ENCODE data around the gene HOXD1.

Gene HOXD1

DNA sequence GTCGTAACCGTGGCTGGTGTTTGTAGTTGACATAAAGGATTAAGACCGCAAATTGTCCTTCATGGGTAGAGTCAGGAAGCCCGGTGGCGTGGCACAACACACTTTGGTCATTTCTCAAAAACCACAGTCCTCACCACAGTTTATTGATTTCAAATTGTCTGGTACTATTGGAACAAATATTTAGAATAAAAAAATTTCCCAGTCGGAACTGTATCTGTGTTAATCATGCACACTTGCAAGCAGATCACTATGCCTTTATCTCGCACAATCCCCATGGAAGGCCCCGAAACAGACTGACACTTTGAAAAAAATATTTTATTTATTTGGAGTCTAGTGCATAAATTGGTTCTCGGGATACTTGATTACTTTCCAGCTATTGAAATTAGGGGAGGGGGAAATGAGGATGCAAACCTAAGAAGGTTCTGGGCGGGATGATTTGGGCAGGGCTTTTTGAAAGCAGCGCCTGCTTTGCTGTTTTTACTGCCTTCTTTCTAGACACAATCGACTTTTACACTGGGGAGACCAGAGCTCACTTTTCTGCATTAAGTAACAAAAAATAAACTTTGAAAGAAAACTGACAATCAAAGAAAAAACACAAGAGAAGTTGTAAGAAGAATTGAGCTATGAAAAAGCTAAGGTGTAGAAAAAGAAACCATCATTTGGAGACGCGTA lies 15.4 kb upstream of the HOXD1 start:
- Histone ChIP-seq H3K4ac (ENCODE audit: low read depth in 1 of 2, low read length in 2 of 2) (no peak overlapping the region), H3K36me3 (ENCODE audit: control insufficient read depth in 1 of 2, insufficient read depth in 2 of 2, low read depth in 1 of 2, low read length in 2 of 2) (no peaks in the 10 kb centered on the region), H3K27ac (ENCODE audit: low read length, poor library complexity, severe bottlenecking) (no peak overlapping the region), H3K79me1 (replicated peaks; ENCODE audit: low read length, poor library complexity, severe bottlenecking) (no peaks in the 10 kb centered on the region), H3K9me3 (ENCODE audit: control insufficient read depth, low read length) (no peaks in the 10 kb centered on the region), H2BK12ac (ENCODE audit: low read length in 2 of 2) (no peak overlapping the region), H3K14ac (ENCODE audit: low read length in 2 of 2) (no peak overlapping the region), H2AK5ac (ENCODE audit: low read length, severe bottlenecking) (no peak overlapping the region), H2BK5ac (ENCODE audit: low read depth, low read length, poor library complexity, severe bottlenecking) (no peak overlapping the region), H2BK120ac (ENCODE audit: low read depth, low read length) (no peak overlapping the region), H2AFZ (ENCODE audit: low read depth, low read length) (no peak overlapping the region), H3K4me3 (ENCODE audit: insufficient read depth in 1 of 2, low read depth in 1 of 2, low read length in 2 of 2) (no peak overlapping the region), H3K4me2 (ENCODE audit: low read length, poor library complexity, severe bottlenecking) (no peak overlapping the region), H3K23ac (ENCODE audit: low read length in 2 of 2) (no peak overlapping the region), H2BK15ac (ENCODE audit: low read depth, poor library complexity, severe bottlenecking) (no peak overlapping the region), H4K8ac (ENCODE audit: low read length) (no peak overlapping the region), H3K4me1 (ENCODE audit: control insufficient read depth, insufficient read depth, low read depth, low read length) (peaks cover 23% of the 10 kb centered on the region), H3K27me3 (ENCODE audit: control insufficient read depth in 1 of 2, insufficient read depth in 1 of 2, low read length in 2 of 2) (peaks cover 7 to 88% of the 10 kb centered on the region in 2 experiments), H3K18ac (ENCODE audit: low read depth in 1 of 2, low read length in 2 of 2) (no peak overlapping the region), H3K9ac (ENCODE audit: low read length) (no peak overlapping the region), H4K91ac (ENCODE audit: low read length) (no peak overlapping the region)
- DNase-seq, result no peak
- WGBS, result 19% methylated on average over 6 of the region's 14 CpGs

DNA sequence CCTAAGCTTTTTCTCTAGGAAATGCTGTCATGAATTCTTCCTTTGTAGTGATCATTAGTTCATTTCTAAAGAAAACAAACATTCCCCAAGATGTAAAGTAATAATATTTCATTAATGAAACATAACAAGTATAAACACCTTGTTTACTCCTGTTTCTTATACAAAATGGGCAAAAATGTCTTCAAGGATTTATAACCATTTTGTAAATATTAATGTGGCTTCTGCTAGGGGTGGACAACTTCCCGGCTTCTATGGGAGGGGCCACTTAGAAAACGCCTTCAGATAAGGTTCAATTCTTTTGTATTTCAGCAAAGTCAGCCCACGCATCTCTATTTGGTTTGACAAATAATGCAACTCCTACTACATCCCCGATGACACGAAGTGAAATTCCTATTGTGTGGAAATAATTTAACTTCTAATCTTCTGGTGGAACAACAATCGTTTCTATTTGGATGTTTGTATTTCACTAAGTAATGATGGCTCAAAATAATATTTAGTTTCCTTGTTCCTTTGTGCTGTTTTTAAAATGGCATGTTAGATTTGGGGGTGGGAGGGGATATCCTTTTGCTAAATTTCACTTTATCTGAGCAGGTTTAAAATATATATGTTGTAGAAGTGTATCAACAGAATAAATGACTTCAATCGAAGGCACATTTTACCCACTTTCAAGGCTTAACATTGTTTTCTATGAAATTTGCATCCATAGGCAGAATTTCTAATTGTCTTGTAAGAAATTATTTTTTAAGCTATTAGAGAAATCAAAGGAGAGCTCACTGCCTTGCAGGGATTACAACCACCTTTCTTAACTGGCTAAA lies 14.7 kb upstream of the HOXD1 start:
- H2BK120ac ChIP-seq (ENCODE audit: low read depth, low read length), result no peak overlapping the region
- no peak overlapping the region for H2BK15ac ChIP-seq (ENCODE audit: low read depth, poor library complexity, severe bottlenecking)
- H2AK5ac ChIP-seq (ENCODE audit: low read length, severe bottlenecking), result no peak overlapping the region
- no peak overlapping the region for H2BK5ac ChIP-seq (ENCODE audit: low read depth, low read length, poor library complexity, severe bottlenecking)
- no peak overlapping the region for H3K27ac ChIP-seq (ENCODE audit: low read length, poor library complexity, severe bottlenecking)
- no peak overlapping the region for H4K91ac ChIP-seq (ENCODE audit: low read length)
- no peak overlapping the region for H3K4ac ChIP-seq (ENCODE audit: low read depth in 1 of 2, low read length in 2 of 2)
- no peak overlapping the region for H3K4me2 ChIP-seq (ENCODE audit: low read length, poor library complexity, severe bottlenecking)
- no peaks in the 10 kb centered on the region for H3K9me3 ChIP-seq (ENCODE audit: control insufficient read depth, low read length)
- H3K27me3 ChIP-seq (ENCODE audit: control insufficient read depth in 1 of 2, insufficient read depth in 1 of 2, low read length in 2 of 2), result peaks cover 7 to 93% of the 10 kb centered on the region in 2 experiments
- no peak overlapping the region for H3K23ac ChIP-seq (ENCODE audit: low read length in 2 of 2)
- H3K79me1 ChIP-seq (replicated peaks; ENCODE audit: low read length, poor library complexity, severe bottlenecking), result no peaks in the 10 kb centered on the region
- H3K18ac ChIP-seq (ENCODE audit: low read depth in 1 of 2, low read length in 2 of 2), result no peak overlapping the region
- H3K9ac ChIP-seq (ENCODE audit: low read length), result peak overlapping the region; percentile 63
- peak overlapping the region in 1 of 2 experiments; percentile 55 for H3K4me3 ChIP-seq (ENCODE audit: insufficient read depth in 1 of 2, low read depth in 1 of 2, low read length in 2 of 2)
- peaks cover 0 to 2% of the 10 kb centered on the region in 2 experiments for H3K36me3 ChIP-seq (ENCODE audit: control insufficient read depth in 1 of 2, insufficient read depth in 2 of 2, low read depth in 1 of 2, low read length in 2 of 2)
- peaks cover 29% of the 10 kb centered on the region for H3K4me1 ChIP-seq (ENCODE audit: control insufficient read depth, insufficient read depth, low read depth, low read length)
- H2BK12ac ChIP-seq (ENCODE audit: low read length in 2 of 2), result no peak overlapping the region
- H2AFZ ChIP-seq (ENCODE audit: low read depth, low read length), result no peak overlapping the region
- 7% methylated on average over 2 of the region's 7 CpGs for WGBS
- no peak overlapping the region for H3K14ac ChIP-seq (ENCODE audit: low read length in 2 of 2)
- DNase-seq, result no peak
- no peak overlapping the region for H4K8ac ChIP-seq (ENCODE audit: low read length)

DNA sequence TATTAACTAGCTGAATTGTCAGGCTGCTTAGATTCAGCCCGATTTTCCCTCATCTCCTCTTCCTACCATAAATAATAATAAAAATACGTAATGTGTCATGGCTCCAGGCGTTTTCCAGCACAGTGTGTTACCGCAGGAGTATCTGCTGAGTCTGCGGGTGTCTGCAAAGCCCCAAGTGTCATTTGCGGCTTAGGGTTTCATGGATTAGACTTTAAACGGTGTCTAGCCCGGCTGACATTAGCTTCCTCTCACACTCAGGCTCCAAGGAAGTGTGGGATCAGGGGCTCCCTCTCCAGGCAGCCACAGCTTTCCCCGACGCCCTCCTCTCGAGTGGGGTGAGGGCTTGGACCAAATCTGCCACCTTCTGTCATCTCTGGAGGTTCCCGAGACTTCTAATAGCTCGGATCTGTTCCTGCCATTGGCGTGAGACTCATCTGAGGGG lies 14.1 kb upstream of the HOXD1 start:
- Histone ChIP-seq H4K91ac (ENCODE audit: low read length) (no peak overlapping the region), H2BK15ac (ENCODE audit: low read depth, poor library complexity, severe bottlenecking) (no peak overlapping the region), H2BK5ac (ENCODE audit: low read depth, low read length, poor library complexity, severe bottlenecking) (no peak overlapping the region), H3K27me3 (ENCODE audit: control insufficient read depth in 1 of 2, insufficient read depth in 1 of 2, low read length in 2 of 2) (peaks cover 13 to 93% of the 10 kb centered on the region in 2 experiments), H2BK12ac (ENCODE audit: low read length in 2 of 2) (no peak overlapping the region), H3K14ac (ENCODE audit: low read length in 2 of 2) (no peak overlapping the region), H3K9ac (ENCODE audit: low read length) (peak overlapping the region; percentile 63), H3K4me3 (ENCODE audit: insufficient read depth in 1 of 2, low read depth in 1 of 2, low read length in 2 of 2) (peak overlapping the region in 1 of 2 experiments; percentile 55), H3K4ac (ENCODE audit: low read depth in 1 of 2, low read length in 2 of 2) (no peak overlapping the region), H3K4me2 (ENCODE audit: low read length, poor library complexity, severe bottlenecking) (peak overlapping the region; percentile 55), H3K27ac (ENCODE audit: low read length, poor library complexity, severe bottlenecking) (no peak overlapping the region), H2AK5ac (ENCODE audit: low read length, severe bottlenecking) (no peak overlapping the region), H3K23ac (ENCODE audit: low read length in 2 of 2) (no peak overlapping the region), H2AFZ (ENCODE audit: low read depth, low read length) (no peak overlapping the region), H3K18ac (ENCODE audit: low read depth in 1 of 2, low read length in 2 of 2) (no peak overlapping the region), H3K36me3 (ENCODE audit: control insufficient read depth in 1 of 2, insufficient read depth in 2 of 2, low read depth in 1 of 2, low read length in 2 of 2) (peaks cover 0 to 2% of the 10 kb centered on the region in 2 experiments), H3K9me3 (ENCODE audit: control insufficient read depth, low read length) (no peaks in the 10 kb centered on the region), H3K79me1 (replicated peaks; ENCODE audit: low read length, poor library complexity, severe bottlenecking) (no peaks in the 10 kb centered on the region), H3K4me1 (ENCODE audit: control insufficient read depth, insufficient read depth, low read depth, low read length) (peaks cover 29% of the 10 kb centered on the region), H4K8ac (ENCODE audit: low read length) (no peak overlapping the region), H2BK120ac (ENCODE audit: low read depth, low read length) (no peak overlapping the region)
- no peak for DNase-seq
- 3% methylated on average over 14 of the region's 14 CpGs for WGBS

Data from mesenchymal stem cell (in vitro differentiated cells and primary cell).